GM12872 (cell line): ENCODE results near the gene AGAP1.

Experiments
- TF ChIP-seq, protein P1 (sequence below): IDR thresholded peaks from 3 replicates; pipeline ENCODE4 v1.5.1; 2011; ENCODE audit warnings: low read depth, mild to moderate bottlenecking, low read length, moderate library complexity; ENCODE audit not compliant: insufficient read depth

AGAP1 gene

DNA sequence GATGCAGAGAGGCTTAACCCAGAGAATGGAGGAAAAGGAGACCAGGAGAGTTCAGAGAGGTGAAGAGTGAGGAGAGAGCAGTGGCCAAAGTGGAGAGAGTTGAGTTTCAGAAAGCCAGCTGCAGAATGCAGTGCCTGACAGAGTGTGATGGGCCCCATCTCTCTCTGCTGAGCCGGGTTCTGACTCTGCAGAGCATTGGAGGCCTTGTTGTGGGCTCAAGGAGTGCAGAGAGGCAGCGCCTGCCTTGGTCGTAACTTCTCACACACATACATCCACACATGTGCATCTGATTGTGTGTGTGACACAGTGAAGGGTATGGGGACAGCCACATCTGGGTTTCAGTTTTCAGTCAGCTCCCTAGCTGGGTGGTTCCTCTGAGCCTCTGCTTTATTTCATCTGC lies 58.8 kb downstream of the AGAP1 start:
- TF ChIP-seq, protein P1, sequence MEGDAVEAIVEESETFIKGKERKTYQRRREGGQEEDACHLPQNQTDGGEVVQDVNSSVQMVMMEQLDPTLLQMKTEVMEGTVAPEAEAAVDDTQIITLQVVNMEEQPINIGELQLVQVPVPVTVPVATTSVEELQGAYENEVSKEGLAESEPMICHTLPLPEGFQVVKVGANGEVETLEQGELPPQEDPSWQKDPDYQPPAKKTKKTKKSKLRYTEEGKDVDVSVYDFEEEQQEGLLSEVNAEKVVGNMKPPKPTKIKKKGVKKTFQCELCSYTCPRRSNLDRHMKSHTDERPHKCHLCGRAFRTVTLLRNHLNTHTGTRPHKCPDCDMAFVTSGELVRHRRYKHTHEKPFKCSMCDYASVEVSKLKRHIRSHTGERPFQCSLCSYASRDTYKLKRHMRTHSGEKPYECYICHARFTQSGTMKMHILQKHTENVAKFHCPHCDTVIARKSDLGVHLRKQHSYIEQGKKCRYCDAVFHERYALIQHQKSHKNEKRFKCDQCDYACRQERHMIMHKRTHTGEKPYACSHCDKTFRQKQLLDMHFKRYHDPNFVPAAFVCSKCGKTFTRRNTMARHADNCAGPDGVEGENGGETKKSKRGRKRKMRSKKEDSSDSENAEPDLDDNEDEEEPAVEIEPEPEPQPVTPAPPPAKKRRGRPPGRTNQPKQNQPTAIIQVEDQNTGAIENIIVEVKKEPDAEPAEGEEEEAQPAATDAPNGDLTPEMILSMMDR = no peak

DNA sequence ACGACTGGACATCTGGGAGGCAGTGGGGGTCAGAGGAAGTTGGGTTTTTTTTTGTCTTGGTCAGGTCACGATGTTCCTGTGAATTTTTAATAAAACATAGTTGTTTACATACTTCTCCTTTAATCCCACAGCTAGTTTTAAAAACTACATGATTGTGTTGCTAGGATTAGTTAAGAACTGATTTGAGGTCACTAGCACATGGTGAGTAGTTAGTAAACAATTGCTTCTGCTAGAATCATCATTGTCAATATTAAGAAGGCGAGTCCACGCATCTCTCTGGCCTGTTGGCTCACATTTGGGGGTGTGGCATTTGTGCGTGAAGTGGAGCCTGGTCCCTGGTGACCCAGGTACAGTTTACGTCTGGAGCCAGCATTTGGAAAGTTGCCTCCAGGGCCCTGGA lies 59.4 kb downstream of the AGAP1 start:
- TF ChIP-seq, protein P1 = no peak

DNA sequence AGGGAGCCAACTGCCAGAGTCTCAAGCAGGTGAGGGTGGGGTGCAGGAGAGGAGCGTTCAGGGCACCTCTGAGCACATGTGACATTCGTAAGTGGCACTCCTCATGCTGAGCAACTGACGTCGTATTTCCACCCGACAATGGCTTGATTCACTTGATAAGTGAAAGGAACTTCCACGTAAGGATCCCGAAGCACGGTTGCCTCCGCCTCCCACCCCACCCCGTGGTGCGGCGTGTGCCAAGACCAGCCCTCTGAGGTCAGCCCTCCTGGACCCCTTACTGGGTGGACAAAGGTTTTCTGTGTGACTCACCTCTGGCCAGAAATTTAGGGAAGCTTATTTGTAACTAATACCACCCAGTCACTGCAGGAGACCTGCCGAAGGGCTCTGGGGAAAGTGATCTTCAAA lies 59.9 kb downstream of the AGAP1 start:
- TF ChIP-seq, protein P1 = no peak

DNA sequence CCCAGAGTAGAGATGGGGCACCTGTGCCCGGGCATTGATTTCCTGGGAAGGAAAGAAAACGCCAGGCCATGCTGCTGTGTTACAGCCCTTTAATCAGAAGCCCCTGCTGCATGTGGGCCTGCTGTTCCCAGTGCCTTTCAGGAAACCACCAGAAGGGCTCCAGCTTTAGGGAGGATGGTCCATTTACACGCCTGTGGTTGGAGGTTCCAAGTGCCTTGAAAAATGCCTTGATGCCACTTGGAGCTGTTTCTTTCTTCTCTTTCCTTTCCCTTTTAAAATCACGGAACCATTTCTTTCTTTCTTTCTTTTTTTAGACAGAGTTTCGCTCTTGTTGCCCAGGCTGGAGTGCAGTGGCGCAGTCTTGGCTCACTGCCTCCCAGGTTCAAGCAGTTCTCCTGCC lies 60.5 kb downstream of the AGAP1 start:
- TF ChIP-seq, protein P1 = no peak

DNA sequence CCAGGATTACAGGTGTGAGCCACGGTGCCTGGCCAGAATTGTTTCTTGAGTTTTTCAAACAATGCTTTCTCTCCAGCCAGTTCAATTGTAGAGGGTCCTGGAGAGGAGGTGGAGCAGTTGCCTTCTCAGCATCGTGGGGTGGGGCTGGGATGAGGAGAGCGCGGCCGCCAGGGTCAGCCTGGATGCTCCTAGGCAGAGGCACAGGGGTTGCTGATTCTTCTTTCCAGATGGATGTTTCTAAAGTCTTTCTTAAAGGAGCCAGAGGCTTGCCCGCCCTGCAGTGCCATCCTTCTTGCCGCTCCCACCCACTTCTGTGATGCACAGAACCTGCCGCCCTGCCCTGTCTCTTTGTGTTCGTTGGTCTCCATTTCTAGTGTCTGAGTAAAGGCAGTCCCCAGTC lies 61.1 kb downstream of the AGAP1 start:
- TF ChIP-seq, protein P1 = no peak

DNA sequence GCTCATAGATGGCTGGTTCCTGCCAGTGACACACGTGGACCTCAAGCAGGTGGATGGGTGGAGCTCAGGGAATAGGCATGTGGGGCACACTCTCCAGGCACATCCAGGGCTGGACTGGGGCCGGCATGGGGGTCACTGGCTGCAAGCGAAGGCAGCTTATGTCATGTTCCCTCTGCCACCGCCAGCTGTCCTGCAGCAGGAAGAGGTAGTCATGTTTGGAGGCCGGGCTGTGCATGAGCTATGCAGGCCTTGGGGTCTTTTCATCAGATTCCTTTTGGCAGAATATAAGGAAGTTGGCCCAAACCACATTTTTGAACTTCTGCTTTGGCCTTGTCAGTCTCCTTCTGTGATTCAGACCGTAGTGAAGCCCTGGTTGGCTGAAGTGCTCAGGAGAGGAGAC lies 61.5 kb downstream of the AGAP1 start:
- TF ChIP-seq, protein P1 = no peak

DNA sequence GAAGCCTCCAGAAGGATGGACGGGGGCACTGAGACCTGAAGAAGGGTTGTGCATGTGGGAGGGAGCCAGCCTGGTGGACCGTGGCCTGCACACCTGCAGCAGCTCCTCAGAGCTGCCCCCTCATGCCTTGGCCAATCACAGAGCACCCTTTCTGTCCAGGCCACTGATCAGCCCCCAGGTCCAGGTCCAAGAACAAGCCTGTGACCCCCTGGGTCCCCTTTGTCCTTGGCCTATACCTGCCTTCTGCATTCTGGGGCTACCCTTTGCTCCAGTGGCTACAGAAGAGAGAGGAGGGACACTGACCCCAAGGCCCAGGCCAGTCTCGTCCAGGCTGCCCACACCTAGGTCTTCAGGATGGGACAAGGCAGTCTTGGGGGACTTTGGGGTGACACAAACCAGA lies 62.2 kb downstream of the AGAP1 start:
- TF ChIP-seq, protein P1 = no peak

DNA sequence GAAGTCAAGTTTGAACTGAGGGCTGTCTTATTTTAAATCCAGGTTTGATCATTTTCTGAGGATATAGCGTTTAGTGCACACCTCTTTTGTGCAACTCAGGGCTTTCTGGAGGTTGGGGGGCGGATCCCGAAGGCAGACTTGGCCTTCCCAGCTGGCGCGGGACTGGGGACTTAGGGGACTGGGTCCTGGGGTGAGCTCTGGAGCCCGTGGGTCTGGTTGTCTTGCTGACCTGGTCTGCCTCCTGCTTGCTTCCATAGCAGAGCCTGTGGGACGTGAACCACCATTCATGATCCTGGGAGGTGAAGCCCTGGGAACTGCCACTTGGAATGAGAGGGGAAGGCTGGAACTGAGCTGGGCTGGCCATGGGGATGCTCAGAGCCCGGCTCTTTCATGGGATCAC lies 63.1 kb downstream of the AGAP1 start:
- TF ChIP-seq, protein P1 = no peak
